Spleen (tissue), 11 donors: ENCODE measurements around the gene BOLA2B. TPM values are rescaled to one million over a fixed set of nuclear protein-coding genes. Genes with fewer than 3 reads are reported as not detected.

ENCODE experiments used
- DNase-seq: peaks from one replicate; pipeline ENCODE4 v3.0.0-alpha.2; 2020
- H3K27ac ChIP-seq, 8 donors: fragments of 200-600 bp; sonication (generic) in 7 of 8; 1 replicate in 4 of 8; 2 replicates in 4 of 8; pipeline versions ENCODE4 v1.5.0 to v1.8.0; 2016 to 2021; ENCODE audit warnings: inconsistent platforms in 4 of 8, mild to moderate bottlenecking in 4 of 8, moderate library complexity in 1 of 8
- H3K27me3 ChIP-seq, 7 donors: fragments of 200-600 bp; sonication (generic) in 6 of 7; replicated peaks in 1 of 7; 1 replicate in 4 of 7; 2 replicates in 3 of 7; pipeline versions ENCODE4 v1.5.0 to v1.8.0; 2016 to 2021; ENCODE audit warnings: inconsistent platforms in 3 of 7, mild to moderate bottlenecking in 1 of 7
- H3K36me3 ChIP-seq, 6 donors: fragments of 200-600 bp; sonication (generic) in 5 of 6; 1 replicate in 4 of 6; 2 replicates in 2 of 6; pipeline versions ENCODE4 v1.5.0 to v1.8.0; 2016 to 2021; ENCODE audit warnings: inconsistent platforms in 2 of 6
- H3K4me1 ChIP-seq, 6 donors: fragments of 200-600 bp; sonication (generic) in 5 of 6; 1 replicate in 3 of 6; 2 replicates in 3 of 6; pipeline versions ENCODE4 v1.5.0 to v1.8.0; 2016 to 2021; ENCODE audit warnings: inconsistent platforms in 3 of 6
- H3K4me3 ChIP-seq, 8 donors: fragments of 200-600 bp; sonication (generic) in 7 of 8; 1 replicate in 4 of 8; 2 replicates in 4 of 8; pipeline versions ENCODE4 v1.5.0 to v1.8.0; 2016 to 2021; ENCODE audit warnings: inconsistent platforms in 4 of 8, mild to moderate bottlenecking in 4 of 8, moderate library complexity in 2 of 8
- H3K9me3 ChIP-seq, 8 donors: fragments of 200-600 bp; sonication (generic) in 7 of 8; 1 replicate in 4 of 8; 2 replicates in 4 of 8; pipeline versions ENCODE4 v1.5.0 to v1.8.0; 2016 to 2021; ENCODE audit warnings: inconsistent platforms in 4 of 8
- CTCF ChIP-seq, 11 experiments: fragments of 200-600 bp in 7 of 11; fragments of 450-650 bp in 4 of 11; sonication (generic) in 4 of 11; IDR thresholded peaks in 8 of 11; conservative IDR thresholded peaks in 3 of 11; 1 replicate in 7 of 11; 2 replicates in 4 of 11; pipeline versions ENCODE4 v1.4.0 to v1.8.0; 2016 to 2021; ENCODE audit warnings: antibody characterized with exemption in 11 of 11, inconsistent platforms in 4 of 11, mild to moderate bottlenecking in 1 of 11
- POLR2A ChIP-seq, 3 donors: fragments of 450-650 bp; IDR thresholded peaks; one replicate each; pipeline ENCODE4 v1.5.1; 2017; ENCODE audit warnings: antibody characterized with exemption in 3 of 3, mild to moderate bottlenecking in 1 of 3
- POLR2AphosphoS5 ChIP-seq, 3 donors: sonication (generic); formaldehyde crosslinking; IDR thresholded peaks; one replicate each; pipeline ENCODE4 v1.5.1; 2017; ENCODE audit warnings: antibody characterized with exemption in 3 of 3
- WGBS, 5 donors: extraction: QIAGEN DNeasy Blood & Tissue Kit in 3 of 5; methylation state at CpG; one replicate each; pipeline versions ENCODE4 v1.1.5 to v1.1.7; 2013 to 2018; 5-methylcytosine and 5-hydroxymethylcytosine counted together
- intact Hi-C: fragments of 100-400 bp; cut with DNase I; formaldehyde crosslinking; loops from one replicate; pipeline ENCODE4 v1.15.0; 2023; ENCODE audit warnings: low total_unique reads
- polyA plus RNA-seq, 3 donors: library from polyadenylated mRNA; stranded (reverse); fragments of 200-250 nt; gene quantifications; one replicate each; pipeline ENCODE4 v1.2.1, GENCODE V29; 2013
- total RNA-seq, 7 donors: library from RNA; depleted of rRNA in 3 of 7; stranded (reverse); fragments of >200 nt in 3 of 7; fragmentation: NEBNext Ultra II Directional in 4 of 7; extraction: Animal tissue kit (Norgen Biotek cat#: 25700) in 4 of 7; gene quantifications; one replicate each; pipeline versions ENCODE4 v1.1.0 to v1.2.1, GENCODE V29; 2016 to 2021
- donor health status: healthy with polysubstance abuse.
- donor health status: DM: no; HTN: no; CAD: no; lungs with moderate emphysema.
- donor health status: DM: no; HTN: no; CAD: no.
- donor health status: Bipolar disorder and iron deficiency.
- donor health status: healthy.
- donor health status: DM: no; HTN: no; CAD: no.
- donor health status: DM: yes; HTN: yes; CAD: no.

The BOLA2B gene
- total and polyA plus RNA-seq, 10 donors = 51.0 to 413 (median 276) TPM

GRCh38 chr16:30147843-30148510 is 45.5 kb downstream of the BOLA2B start:
- no peaks in the 10 kb centered on the region for H3K27me3 ChIP-seq
- H3K36me3 ChIP-seq = no peaks in the 10 kb centered on the region
- DNase-seq = no peak
- 82 to 97% (median 92%) methylated on average over 3 of the region's 3 CpGs for WGBS, 5 donors
- peaks cover 0 to 20% (median 16%) of the 10 kb centered on the region in 8 donors for H3K9me3 ChIP-seq
- TF ChIP-seq CTCF (IDR thresholded peaks at IDR 0.05 in 8 of 11, conservative IDR thresholded peaks at IDR 0.05 in 3 of 11) (no peak), POLR2A (IDR thresholded peaks at IDR 0.05) (no peak), POLR2AphosphoS5 (IDR thresholded peaks at IDR 0.05) (no peak)
- H3K27ac ChIP-seq = peak overlapping the region in 2 of 8 donors; percentile 60 to 83
- peaks cover 0 to 41% (median 2%) of the 10 kb centered on the region in 6 donors for H3K4me1 ChIP-seq
- intact Hi-C loops = no loop called here
- no peak overlapping the region for H3K4me3 ChIP-seq

- no peak overlapping the region for H3K27ac ChIP-seq
- no peak for DNase-seq
- TF ChIP-seq CTCF (IDR thresholded peaks at IDR 0.05 in 8 of 11, conservative IDR thresholded peaks at IDR 0.05 in 3 of 11) = no peak
- no peak for TF ChIP-seq POLR2A (IDR thresholded peaks at IDR 0.05)
- TF ChIP-seq POLR2AphosphoS5 (IDR thresholded peaks at IDR 0.05) = no peak
- WGBS, 5 donors = 33 to 61% (median 44%) methylated on average over 1 of the region's 1 CpG
- H3K9me3 ChIP-seq = peaks cover 0 to 20% (median 16%) of the 10 kb centered on the region in 8 donors
- no peaks in the 10 kb centered on the region for H3K36me3 ChIP-seq
- H3K4me3 ChIP-seq = no peak overlapping the region
- H3K27me3 ChIP-seq = no peaks in the 10 kb centered on the region
- intact Hi-C loops = no loop called here
- H3K4me1 ChIP-seq = peaks cover 0 to 55% (median 3%) of the 10 kb centered on the region in 6 donors
These were observed 47.8 kb downstream of the BOLA2B start for GRCh38 chr16:30145657-30146056.

DNA sequence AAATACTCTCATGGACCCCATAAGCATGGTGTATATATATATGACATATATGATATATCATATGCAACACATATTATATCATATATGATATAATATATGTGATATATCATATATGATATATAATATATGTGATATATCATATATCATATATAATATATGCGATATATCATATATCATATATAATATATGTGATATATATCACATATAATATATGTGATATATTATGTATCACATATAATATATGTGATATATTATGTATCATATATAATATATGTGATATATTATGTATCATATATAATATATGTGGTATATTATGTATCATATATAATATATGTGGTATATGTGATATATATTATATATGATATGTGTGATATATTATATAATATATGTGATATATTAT is 48.5 kb downstream of the BOLA2B start:
- Histone ChIP-seq H3K27me3 (no peaks in the 10 kb centered on the region), H3K4me1 (peaks cover 0 to 56% (median 7%) of the 10 kb centered on the region in 6 donors), H3K9me3 (peaks cover 0 to 15% (median 14%) of the 10 kb centered on the region in 8 donors), H3K36me3 (no peaks in the 10 kb centered on the region), H3K4me3 (no peak overlapping the region), H3K27ac (no peak overlapping the region)
- 36 to 98% (median 55%) methylated on average over 1 of the region's 1 CpG for WGBS, 5 donors
- TF ChIP-seq POLR2A (IDR thresholded peaks at IDR 0.05) (no peak), POLR2AphosphoS5 (IDR thresholded peaks at IDR 0.05) (no peak), CTCF (IDR thresholded peaks at IDR 0.05 in 8 of 11, conservative IDR thresholded peaks at IDR 0.05 in 3 of 11) (no peak)
- no peak for DNase-seq
- intact Hi-C loops = no loop called here

- Histone ChIP-seq H3K27me3 (no peaks in the 10 kb centered on the region), H3K9me3 (peaks cover 0 to 6% (median 5%) of the 10 kb centered on the region in 8 donors), H3K36me3 (no peaks in the 10 kb centered on the region), H3K4me3 (no peak overlapping the region), H3K4me1 (peaks cover 0 to 57% (median 13%) of the 10 kb centered on the region in 6 donors), H3K27ac (no peak overlapping the region)
- DNase-seq = no peak
- TF ChIP-seq POLR2AphosphoS5 (IDR thresholded peaks at IDR 0.05) (no peak), POLR2A (IDR thresholded peaks at IDR 0.05) (no peak), CTCF (IDR thresholded peaks at IDR 0.05 in 8 of 11, conservative IDR thresholded peaks at IDR 0.05 in 3 of 11) (no peak)
- intact Hi-C loops = no loop called here
These were observed 49.4 kb downstream of the BOLA2B start for GRCh38 chr16:30144017-30144416.
